GM21447 (cell line): ENCODE results near the gene PPP2R2C.

Experiments
- ATAC-seq: cut with Tn5 transposase; IDR thresholded peaks from one replicate; pipeline ENCODE4 v1.9.1; 2021; ENCODE audit not compliant: unreplicated experiment

Gene PPP2R2C

DNA sequence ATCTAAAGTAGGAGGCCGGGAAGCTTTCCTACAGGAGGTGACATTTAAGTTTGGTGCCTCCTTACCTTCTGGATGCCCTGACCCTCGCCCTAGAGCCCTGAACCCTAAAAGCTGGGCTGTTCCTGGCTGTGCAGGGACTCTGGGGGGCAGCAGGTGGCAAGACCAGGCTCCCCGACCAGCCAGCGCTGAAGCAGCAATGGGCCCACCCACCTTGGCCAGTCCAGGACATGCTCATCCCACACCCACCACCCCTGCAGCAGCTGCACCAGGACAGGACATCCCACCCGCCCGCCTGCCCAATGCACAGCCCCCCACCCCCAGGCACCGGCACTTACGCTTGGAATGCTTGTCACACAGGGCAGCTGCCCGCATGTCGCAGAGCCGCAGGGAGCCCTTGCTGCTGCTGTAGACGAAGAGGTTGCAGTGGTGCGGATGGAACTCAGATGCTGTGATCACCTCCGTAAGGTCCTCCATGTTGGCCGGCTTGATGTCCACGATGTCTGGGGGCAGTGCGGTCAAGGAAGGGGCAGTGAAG is 124.8 kb downstream of the PPP2R2C start:
- ATAC-seq = no peak

DNA sequence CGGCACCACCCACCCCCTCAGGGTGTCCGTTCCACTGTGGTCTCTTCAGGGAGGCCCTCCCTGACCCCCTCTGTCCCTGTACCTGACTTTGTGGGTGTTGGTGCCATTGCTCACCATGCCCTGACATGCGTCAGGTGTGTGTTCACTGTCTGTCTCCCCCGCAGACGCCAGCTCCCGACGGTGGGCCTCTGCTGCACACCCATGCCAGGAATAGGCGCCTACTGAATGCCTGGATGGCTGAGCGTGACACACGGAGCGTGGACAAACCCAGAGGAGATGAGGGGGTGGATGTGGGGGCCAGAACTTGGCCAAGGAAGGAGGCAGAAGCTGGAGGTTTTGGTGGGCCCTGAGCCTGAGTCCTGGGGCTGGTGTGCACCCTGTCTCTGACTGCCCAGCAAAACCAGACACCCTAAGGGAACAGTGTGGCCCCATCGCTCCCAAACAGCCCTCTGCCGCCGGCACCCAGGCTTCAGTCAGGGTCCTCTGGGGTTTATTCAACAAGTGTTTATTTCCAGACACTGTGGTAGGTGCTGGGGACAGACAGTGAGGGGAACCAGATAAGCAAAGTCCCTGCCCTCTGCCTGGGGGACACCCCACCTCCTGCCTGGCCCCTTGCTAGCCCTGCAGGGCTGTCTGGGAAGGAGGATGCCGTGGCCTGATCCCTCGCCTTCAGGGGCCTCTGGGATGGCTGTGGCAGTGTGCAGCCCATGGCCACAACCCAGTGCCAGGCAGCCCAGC is 125.9 kb downstream of the PPP2R2C start:
- no peak for ATAC-seq

DNA sequence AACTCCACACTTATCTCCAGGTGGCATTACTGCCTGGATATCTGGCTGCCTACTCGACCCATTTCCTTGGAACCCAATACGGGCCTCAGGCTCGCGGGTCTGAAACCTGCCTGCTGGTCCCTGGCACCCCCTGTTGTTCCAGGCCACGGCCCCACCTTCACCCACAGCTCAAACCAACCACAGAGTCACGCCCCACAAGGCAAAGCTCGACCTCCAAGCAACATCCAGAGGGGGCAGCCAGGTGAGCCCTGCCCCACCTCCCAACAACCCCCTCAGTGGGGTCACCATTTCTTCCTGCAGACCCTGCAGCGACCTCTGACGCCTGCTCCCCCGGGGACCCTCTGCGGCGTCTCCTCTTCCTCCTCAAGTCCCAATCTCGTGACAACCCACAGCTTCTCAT is 126.5 kb downstream of the PPP2R2C start:
- ATAC-seq = no peak

DNA sequence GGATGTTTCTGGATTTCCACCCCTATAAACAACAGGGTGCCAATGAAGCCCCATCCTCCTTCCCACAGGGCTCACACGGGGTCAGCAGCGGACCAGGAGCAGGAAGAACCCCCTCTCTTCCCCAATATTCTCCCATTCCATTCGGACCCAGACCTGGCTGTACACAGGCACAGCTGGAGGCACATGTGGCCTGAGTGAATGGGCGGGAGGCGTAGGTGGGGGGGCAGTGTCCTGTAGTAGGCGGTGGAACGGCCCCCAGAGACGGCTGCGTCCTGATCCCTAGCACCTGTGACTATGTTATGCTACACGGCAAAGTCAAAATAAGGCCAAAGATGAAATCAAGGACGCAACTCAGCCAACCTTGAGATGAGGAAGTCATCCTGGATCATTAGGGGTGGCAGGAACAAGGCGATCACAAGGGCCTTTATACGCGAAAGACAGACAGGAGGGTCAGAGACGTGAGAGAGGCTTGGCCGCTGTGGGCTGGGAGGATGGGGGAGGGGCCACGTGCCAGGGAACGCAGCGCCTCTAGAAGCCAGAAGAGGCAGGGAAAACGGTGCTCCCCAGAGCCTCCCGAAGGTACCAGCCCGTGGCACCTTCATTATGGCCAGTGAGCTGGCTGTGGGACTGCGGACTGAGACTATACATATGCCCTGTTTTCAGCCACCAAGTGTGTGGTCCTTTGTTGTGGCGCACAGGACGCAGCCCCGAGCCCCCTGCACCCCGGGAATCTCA is 127.2 kb downstream of the PPP2R2C start:
- ATAC-seq = no peak

DNA sequence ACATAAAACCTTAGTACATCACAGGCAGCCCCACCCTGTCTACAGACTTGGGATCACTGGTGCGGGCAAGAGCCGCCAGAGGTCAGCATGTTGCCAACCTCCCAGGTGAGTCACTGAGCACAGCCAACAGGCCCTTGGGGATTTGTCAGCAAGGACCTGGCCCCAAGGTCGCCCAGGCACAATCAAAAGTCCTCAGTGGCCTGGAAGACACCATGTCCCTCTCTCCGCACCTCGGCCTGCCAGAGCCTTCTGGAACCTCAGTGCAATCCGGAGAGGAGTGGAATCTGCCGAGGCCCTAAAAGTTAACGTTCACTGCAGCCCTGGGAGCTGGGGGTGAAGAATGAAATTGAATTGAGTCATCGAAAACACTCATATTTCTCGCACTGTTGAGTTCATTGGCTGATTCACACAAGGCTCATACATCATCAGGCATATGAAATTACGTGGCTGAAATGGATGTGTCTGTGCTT is 128.4 kb downstream of the PPP2R2C start:
- no peak for ATAC-seq

DNA sequence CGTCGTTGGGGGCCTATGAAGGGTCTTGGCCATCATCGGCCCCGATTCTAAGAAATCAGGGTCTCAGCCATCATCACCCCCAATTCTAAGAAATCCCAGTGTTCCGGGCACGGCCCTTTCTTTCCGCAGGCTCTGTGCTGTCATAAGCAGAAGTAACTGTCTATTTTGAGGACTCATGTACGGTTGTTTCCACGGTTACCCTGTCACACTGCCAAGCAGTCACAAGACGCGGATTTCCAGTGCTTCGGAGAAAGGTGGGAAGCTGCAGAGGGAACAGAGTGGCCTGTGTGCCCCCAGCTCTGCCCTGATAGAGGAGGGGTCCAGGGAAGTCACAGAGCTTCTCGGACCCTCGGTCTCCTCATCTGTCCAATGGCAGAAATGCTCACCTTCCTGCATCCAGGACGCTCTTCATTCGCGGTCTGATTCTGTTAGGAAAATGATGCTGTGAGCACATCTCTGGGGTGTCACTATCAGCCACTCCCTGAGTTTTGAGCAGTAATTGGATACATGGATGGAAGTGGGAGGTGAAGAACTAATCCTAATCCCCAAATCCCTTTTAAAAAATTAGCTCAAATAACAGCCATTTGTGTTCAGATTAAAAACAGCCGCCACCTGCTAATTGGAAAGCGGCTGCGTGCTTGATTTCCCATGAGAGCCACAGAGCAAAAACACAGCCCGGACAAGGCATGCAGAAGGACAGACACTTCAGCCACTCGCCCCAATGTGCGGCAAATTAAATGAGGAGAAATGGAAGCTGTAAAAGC is 129.7 kb downstream of the PPP2R2C start:
- no peak for ATAC-seq

DNA sequence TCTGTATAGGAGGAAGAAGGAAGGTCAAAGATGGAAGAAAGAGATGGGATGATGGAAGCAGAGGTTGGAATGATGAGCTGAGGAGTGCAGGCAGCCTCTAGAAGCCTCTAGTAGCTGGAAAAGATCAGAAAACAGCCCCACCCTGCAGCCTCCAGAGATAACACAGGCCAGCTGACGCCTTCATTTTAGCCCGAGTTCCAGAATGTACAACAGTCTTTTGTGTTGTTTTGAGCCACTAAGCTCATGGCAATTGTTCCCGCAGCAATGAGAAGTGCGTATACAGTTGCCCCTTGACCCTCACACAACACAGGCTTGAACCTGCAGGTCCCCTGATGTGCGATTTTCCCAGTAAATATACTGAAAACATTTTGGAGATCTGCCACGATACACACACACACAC is 130.7 kb downstream of the PPP2R2C start:
- ATAC-seq = no peak

DNA sequence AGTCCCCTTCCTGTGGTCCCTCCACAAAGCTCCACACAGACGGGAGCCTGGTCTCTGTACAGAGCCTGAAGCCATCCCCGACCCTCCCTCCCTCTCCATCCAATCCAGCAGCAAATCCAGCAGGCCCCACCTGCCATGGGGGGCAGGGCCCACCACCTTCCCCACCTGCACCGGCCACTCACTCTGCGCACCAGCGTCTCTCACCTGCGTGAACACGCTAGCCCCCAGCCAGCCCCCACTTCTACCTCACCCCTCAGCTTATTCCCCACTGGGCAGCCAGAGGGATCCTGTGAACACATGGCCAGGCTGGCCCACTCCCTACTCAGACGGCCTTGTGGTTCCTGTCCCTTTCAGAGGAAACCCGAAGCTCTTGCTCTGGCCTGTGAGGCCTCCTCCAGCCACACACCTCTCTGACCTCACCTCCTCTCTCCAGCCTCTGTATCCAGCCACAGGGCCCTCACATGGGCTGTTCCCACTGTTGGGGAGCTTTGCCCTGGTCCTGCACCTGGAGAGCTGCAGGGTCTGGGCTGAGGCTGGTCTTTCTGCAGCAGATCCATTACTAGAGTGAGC is 131.9 kb downstream of the PPP2R2C start:
- ATAC-seq = no peak

DNA sequence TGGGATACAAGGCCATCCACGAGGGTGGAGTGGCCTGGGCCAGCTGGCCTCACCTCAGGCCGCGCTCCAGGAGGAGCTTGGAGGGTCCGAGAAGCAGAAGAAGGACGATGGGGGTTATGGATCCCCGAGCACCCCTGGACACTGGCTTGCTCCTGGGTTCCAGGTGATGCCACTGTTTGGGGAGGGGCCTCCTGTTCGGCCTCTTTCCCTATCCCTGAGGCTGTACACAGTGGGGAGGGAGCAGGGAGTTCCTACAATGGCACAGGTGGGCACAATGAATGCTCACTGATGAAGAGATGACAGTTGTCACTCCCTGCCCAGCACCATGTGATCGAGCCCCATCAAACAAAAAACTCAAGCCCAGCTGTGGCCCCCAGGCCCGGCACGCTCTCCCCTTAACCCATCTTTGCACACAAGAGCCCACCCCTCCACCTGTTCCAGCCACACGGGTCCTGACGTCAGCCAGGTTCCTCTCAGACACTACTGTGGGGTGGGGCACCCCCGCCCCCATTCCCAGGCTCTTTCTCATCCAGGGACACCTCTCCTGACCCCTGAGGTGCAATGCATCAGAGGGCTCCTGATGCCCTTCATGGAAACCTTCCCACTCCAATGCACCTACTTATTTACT is 132.5 kb downstream of the PPP2R2C start:
- no peak for ATAC-seq

DNA sequence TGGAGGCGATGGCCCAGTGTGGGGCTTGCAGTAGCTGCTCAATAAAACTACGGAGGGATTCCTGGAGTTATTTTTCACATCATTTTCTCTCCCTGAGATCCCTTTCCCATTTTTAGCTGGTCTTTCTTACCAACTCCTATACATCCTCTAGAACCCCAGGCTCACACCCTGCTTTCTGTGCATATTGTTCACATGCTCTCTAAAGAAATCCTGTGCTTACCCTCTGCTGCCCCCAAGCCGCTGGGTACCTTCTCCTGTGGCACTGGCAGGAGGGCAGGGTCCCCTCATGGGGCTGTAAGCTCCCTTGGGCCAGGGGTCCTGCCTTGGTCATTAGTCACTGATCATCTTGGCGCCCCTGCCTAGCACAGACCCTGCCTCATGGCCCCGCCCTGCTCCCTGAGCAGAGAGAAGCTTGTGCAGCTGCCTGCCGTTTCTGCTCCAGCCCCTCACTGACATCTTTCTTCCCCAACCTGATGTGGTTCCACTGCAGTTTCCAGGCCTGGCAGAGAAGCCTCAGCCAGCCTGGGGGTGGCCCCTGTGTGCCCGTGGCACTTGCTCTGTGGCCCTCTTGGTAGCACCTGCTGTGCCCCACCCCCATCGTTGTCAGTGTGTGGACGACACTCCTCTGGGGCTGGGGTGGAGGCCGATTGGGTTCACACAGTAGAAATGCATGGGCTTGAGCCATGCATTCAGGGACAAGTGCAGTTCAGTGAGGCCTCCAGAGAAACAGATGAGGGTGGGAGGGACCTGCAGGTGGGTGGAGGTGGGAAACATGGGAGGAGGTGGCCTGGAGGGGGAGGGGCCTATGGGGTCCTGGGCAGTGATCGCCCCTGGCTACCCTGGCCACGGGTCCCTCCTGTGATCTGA is 133.2 kb downstream of the PPP2R2C start:
- ATAC-seq = no peak

DNA sequence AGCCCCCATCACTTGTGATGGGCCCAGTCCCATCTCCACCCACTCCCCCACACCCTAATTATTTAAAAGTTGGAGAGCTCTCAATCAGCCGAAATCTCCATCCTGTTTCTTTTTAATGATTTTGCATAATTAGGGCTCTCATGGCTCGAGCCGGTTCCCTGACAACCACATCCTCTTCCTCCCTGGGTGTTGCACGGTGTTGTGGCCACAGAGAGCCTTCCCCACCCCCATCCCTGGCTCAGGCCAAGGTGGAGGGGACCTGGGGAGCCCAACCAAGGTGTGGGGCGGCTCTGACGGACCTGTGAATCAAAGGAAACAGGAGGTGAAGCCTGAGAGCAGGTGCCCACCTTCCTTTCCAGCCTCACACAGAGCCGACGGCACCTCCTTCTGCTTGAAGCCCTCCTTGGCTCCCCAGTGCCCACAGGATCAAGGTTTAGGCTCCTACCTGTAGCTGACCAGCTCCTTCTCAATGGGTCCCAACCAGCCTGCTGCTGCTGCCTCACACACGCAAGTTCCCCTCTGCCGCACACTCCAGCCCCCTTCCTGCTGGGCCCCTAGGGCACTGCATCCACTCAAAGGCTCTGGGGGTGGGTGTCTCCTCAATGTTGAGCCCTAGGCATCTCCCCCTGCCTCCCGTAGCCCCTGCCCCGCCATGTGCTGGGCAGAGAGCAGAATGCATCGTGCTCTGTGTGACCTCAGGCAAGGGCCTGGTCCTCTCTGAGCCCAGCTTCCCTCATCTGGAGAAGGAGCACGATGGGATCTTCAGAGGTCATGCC is 134.1 kb downstream of the PPP2R2C start:
- no peak for ATAC-seq

DNA sequence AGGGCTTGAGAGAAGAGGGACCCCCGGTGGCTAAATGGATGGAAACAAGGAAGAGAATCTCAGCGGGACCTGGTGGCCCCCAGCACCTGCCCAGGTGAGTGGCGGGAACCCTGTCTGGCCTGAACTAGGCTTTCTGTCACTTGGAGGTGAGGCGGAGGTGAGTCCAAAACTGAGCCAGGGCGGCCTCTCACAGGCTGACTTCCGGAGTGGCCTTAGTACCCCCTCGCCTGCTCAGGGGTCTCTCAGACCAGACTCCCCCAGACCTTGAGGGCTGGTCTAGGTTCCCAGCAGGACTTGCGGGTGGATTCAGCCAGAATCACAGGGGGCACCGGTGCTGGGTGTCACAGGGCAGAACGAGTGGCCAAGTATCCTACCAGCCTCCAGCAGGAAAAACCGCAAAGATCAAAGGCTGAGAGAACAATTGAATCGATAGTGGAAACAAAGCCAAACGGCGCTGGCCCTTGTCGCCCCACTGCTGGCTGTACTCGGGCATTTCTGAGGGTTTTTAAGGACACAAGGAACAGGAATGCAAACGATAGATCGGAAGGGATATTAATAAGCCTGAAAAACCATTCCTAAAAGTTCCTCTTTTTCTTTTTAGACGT is 135.0 kb downstream of the PPP2R2C start:
- no peak for ATAC-seq

DNA sequence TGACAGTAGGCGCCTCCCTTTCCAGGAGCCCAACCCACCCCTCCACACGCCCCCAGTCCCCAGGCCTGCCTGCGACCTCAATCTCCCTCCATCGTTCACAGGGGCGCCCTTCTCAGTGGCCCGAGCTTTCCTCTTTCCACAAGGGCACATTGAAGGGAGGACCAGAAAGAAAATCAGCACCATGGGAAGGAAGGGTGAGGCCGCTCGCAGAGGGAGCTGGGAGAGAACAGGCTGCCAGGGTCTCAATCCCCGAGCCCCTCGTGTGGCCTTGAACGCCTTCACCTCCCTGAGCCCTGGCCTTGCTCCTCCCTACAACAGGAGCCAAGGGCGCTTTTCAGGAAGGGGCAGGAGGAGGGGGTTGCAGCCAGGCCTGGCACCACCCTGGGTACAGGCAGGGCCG is 136.2 kb downstream of the PPP2R2C start:
- no peak for ATAC-seq

DNA sequence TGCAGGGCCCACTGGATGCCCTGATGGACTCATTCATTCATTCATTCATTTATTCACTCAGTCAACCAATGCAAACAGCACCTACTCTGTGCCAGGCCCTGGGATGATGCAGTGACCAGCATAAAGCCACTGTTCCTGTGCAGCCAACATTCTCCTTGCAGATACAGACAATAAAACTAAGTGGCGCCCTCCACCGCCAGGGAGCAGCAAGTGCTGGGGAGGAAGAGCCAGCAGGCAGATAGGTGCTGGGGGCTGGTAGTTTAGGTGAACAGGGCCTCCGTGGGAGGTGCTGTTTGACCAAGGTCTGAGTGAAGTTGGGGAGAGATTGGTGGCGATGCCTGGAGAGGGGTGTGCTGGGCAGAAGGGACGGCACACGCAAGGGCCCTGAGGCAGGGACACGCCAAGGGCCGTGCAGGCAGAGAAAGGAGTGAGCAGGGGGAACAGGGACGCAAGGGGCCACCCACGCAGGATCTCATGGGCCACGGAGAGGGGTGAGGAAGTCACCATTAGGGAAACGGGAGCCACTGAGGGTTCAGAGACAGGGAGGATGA is 137.3 kb downstream of the PPP2R2C start:
- no peak for ATAC-seq

DNA sequence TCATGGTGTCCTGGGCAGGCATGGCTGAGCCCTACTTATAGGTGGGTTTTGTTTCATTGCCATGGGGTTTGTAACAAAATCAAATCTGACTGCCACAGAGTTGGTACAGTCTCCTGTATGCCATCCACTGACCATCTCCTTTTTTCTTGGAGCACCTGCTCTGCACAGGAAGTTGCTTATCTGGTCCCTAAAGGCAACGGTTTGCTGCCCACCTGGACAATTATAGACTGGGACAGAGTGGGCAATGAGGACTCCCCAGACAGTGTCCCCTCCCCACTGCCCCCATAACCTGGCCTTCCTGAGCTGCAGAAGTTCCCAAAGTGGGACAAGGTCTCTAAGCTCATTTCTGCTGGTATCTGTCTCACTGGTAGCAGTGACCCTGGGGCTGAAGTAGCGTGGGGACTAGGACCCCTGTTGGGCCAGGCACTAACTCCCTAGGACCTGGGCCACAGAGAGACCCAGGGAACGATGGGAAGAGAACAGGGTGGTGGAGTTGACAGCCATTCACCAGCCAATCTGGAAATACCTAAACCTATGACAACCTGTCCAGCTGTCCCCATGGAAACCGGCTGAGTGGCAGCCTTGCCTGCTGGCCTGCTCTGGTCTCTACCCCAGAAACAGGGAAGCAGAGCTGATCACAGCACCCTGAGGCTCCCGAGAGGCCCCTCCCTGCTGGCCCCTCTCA is 138.1 kb downstream of the PPP2R2C start:
- ATAC-seq = no peak

DNA sequence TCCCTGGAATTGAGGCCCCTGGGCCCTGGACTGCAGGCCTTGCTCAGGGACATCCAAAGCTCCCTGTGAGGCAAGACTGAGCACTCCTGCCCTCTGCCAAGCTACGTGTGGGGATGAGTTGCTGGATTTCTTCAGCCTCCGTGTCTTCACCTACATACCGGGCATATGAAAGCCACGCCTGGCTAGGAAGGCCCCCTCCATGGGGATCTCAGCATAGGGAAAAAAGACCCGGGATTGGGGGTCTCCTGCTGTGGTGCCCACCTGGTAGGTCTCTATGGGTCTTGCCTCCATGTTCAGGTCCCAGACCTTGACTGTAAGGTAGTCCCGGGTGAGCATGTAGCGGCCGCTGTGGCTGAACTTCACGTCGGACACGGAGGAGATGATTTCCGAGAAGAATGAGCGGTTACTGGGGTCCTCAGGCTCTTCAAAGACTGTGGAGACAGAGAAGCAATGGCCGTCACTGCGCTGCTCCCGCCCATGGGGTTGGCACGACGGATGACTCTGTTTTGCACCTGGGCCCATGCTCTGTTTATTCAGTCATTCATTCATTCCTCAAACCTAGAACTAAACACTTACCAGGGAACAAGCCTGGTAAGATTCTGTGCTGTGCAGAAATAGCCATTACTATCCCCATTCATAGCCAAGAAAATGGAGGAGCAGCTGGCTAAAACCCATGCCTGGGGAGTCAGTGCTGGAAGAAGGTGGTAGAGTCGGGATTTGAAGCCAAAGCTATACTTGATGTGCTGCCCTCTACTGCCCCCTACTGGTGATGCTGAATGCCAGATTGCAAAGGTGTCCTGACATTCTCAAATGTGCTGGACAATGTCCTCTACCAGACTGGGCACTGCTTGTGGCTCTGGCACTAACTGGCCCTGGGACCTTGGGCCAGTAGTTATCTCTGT is 138.9 kb downstream of the PPP2R2C start:
- ATAC-seq = no peak

DNA sequence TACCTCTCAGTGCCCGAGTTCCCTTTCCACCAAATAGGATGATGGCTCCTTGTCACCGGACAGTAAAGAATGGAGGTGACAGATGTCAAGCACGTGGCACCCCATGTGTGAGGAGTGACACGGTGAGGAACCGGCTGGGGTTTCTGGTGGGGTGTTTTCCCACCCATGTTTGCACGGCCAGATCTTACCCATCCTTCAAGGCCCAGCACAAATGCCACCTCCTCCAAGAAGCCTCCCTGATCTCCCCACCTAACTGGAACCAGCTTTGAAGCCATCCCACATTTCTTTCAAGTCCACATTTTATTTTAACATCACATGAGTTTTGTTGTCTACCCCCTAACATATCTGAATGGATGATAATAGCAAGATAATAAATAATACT is 139.8 kb downstream of the PPP2R2C start:
- no peak for ATAC-seq
